Right hindlimb (tissue), 1 donor: ENCODE results near the gene JADE1.

ENCODE experiments used
- DNase-seq: peaks from one replicate; pipeline ENCODE4 v3.0.0-alpha.2; 2018

The JADE1 gene

GRCh38 chr4:128809477-128810330 is at the start of gene JADE1:
TSS of gene JADE1 (plus strand) at chr4:128809700. CDS start at chr4:128831759, 22,059 bp downstream.
- DNase-seq = peak; percentile 95

DNA sequence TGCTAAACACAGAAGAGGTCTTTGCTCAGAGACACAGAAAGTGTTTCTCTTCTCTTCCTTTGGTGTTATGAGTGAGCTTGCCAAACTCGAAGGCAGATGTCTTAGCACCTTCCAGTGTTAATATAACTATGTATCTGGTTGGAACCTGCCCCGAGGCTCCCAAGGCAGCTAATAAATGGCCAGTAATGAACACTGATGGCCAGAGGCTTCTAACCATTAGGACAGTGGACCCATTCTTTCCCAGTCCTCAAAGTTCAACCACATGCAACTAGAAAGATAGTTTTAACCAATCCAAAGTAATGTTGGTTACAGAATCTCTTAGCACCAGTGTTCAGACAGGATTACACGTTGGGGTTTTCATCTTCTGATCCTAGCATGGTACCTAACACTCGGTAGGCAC is 42.7 kb upstream of the JADE1 start:
- DNase-seq = no peak

DNA sequence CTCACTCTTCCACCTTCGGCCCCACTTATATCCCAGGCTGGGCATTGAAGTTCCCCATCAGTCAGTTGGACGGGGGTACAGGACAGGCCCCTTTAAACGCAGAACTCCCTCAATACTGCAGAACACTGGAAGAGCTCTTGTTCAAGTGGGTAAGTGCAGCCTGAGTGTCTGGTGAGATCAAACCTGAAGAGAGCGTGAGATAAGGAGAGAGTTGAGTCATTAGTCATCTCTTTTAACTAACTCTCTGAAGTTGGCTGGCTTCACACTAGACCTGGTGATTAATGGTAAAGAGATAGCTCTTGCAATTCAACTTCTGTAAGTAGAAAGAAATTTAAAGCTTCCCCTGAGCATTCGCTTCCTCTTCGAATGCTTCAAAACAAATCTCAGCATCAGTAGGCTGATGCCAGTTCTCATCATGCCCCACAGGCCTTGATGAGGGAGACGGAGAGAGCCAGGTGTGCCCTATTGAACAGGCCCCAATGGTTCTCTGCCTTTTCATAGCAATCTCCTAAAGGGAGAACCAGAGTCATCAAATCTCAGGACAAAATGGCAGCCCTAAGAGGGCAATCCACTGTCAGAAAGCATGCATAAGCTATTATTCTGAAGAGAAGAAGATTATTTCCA is 41.0 kb upstream of the JADE1 start:
- DNase-seq = no peak

GRCh38 chr4:128769011-128769410 is 40.5 kb upstream of the JADE1 start:
- DNase-seq = no peak

GRCh38 chr4:128770807-128771206 is 38.7 kb upstream of the JADE1 start:
- no peak for DNase-seq

DNA sequence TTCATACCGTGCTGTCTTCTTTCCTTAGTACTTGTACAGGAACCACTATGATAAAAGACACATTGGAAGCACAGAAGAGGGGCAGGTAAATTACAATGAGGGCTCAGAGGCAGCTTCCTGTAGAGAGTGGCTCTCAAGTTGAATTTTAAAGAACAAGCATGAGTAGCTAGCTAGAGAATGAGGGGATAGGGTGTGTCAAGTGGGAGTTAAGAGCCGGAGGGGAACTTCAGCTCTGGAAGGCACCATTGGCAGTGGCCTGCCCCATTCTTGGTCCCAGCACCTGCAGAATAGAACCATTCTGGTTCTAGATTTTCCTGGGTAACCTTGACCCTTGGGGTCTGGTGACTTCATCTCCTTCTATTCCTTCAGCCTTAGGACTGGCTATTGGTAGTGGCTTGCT is 34.0 kb upstream of the JADE1 start:
- DNase-seq = no peak

DNA sequence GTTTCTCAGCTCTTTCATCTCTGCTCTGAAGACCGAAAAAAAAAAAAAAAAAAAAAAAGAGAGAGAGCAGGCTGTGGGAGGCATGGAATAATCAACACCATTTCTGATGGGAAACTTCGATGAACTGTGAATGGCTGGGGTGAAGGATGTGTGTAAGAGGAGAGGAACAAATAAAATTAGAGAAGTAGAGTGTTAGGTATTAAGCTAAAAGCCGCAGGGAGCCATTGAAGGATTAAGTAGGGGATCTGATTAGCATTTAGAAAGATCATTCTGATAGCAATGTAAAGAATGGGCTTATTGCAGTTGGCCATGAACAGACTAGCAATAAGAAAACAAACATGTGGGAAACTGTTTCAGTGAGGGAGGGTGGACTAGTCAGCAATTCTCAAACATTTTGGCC is 33.6 kb upstream of the JADE1 start:
- no peak for DNase-seq

DNA sequence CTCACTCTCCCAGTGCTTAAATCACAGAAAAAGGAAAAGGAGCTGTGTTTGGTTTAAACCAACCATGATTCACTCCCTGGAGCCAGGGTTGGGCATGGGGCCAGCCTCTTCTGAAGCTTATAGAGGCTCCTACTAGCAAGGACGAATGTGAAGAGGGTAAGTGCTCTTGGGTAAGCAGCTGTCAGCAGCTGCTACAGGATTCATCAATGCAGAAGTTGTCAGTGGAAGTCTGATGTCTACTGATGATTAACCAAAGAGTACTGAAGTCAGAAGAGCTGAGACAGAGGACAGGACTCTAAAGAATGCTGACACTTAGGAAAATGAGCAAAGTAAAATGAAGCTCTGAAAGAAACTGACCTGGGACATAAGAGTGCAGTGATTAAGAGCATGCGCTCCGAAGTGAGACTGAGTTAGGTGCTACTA is 32.7 kb upstream of the JADE1 start:
- DNase-seq = peak; percentile 41

DNA sequence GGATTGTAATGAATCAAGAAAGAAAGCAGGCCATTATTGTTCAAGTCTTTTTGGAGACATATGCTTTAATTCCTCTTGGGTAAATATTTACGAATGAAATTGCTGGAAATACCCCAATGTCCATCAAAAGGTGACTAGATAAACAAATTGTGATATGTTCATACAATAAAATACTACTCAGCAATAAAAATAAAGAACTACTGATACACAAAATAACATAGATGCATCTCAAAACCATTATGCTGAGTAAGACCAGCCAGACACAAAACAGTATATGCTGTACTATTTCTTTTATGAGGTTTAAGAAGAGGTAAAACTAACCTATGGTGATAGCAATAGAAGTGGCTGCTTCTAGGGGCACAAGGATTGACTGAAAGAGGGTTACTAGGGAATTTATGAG is 28.8 kb upstream of the JADE1 start:
- no peak for DNase-seq

DNA sequence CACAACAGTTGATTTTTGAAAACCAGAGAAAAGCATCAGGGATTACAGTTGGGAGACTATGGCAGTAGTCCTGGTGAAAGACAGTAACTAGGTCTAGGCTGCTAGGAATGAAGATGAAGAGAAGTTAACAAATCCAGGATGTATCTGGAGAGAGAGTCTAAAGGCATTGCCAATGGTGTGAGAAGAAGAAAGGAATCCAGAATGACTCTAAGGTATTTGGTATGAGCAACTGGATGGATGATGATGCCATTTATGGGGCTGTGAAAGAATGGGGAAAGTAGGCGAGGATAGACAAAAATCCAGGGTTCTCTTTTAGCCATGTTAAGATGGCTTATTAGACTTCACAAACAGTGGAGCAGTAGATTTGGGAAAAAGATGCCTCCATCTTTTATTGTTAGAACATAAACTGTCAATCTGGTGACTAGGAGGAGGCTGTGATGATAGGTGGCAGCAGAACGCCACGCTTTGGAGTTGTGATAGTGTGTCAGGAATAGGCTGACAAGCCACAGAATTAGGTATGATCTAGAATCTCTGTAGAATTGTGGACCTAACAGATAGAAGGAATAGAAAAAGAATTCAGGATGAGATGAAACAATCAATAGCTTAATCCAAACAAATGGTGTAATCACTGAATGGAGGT is 27.3 kb upstream of the JADE1 start:
- DNase-seq = no peak

- no peak for DNase-seq
These were observed 26.5 kb upstream of the JADE1 start for GRCh38 chr4:128782875-128783614.

GRCh38 chr4:128787509-128788311 is 21.8 kb upstream of the JADE1 start:
- DNase-seq = no peak

- DNase-seq = no peak
These were observed 15.4 kb upstream of the JADE1 start for GRCh38 chr4:128793859-128794672.

GRCh38 chr4:128796934-128797333 is 12.6 kb upstream of the JADE1 start:
- no peak for DNase-seq

- no peak for DNase-seq
These were observed 9.2 kb upstream of the JADE1 start for GRCh38 chr4:128800284-128800683.

DNA sequence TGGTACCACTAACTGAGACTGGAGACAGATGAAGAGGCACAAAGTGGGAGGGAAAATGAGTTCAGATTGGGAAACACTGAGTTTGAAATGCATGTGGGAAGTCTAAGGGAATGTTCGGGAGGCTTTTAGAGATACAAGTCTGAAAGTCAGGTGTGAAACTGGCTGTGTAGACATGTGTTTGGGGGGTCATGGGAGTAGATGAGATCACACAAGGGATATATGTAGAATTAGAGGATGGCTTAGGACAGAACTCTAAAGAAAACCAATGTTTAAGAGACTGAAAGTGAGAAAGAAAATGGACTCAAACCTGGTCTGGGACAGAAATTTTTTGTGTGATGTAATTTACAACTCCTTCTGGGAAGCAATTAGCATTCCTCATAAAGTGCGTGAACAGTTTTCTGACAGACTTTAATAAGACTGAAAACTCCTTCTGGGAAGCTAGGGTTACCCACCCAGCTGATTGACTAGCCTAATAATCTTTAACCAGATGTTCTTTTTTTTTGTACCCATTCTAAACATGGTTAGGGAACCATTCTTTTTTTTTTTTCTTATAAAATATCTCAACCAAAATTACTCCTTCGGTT is 8.7 kb upstream of the JADE1 start:
- DNase-seq = no peak

- no peak for DNase-seq
These were observed 6.5 kb upstream of the JADE1 start for GRCh38 chr4:128802680-128803628.

GRCh38 chr4:128803783-128804182 is 5.7 kb upstream of the JADE1 start:
- no peak for DNase-seq

GRCh38 chr4:128810331-128810870 is 901 bp downstream of the JADE1 start:
- DNase-seq = peak; percentile 56
